C4-2B (cell line): Measurements from ENCODE around the gene GPRASP3.
"Not testable (repeated sequence)": the region's sequence is repeated elsewhere in the genome, so short reads cannot be mapped to it uniquely, and the experiment has no call there.

Experiments
- H3K27ac ChIP-seq: fragments of 450-650 bp; 2 replicates; pipeline ENCODE4 v1.5.1; 2017
- ZFX ChIP-seq: fragments of 450-650 bp; IDR thresholded peaks from 2 replicates; pipeline ENCODE4 v1.6.1; 2017
- TF ChIP-seq, protein P1 (sequence below): fragments of 450-650 bp; conservative IDR thresholded peaks from 2 replicates; pipeline ENCODE4 v1.5.1; 2017; ENCODE audit warnings: mild to moderate bottlenecking

The GPRASP3 gene, protein sequence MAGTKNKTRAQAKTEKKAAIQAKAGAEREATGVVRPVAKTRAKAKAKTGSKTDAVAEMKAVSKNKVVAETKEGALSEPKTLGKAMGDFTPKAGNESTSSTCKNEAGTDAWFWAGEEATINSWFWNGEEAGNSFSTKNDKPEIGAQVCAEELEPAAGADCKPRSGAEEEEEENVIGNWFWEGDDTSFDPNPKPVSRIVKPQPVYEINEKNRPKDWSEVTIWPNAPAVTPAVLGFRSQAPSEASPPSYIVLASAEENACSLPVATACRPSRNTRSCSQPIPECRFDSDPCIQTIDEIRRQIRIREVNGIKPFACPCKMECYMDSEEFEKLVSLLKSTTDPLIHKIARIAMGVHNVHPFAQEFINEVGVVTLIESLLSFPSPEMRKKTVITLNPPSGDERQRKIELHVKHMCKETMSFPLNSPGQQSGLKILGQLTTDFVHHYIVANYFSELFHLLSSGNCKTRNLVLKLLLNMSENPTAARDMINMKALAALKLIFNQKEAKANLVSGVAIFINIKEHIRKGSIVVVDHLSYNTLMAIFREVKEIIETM

GRCh38 chrX:102720237-102721168, at the start of gene GPRASP3:
Gene GPRASP3 (plus strand): TSS chrX:102720743. CDS start chrX:102748996, 28,253 bp downstream.
- TF ChIP-seq, protein P1, sequence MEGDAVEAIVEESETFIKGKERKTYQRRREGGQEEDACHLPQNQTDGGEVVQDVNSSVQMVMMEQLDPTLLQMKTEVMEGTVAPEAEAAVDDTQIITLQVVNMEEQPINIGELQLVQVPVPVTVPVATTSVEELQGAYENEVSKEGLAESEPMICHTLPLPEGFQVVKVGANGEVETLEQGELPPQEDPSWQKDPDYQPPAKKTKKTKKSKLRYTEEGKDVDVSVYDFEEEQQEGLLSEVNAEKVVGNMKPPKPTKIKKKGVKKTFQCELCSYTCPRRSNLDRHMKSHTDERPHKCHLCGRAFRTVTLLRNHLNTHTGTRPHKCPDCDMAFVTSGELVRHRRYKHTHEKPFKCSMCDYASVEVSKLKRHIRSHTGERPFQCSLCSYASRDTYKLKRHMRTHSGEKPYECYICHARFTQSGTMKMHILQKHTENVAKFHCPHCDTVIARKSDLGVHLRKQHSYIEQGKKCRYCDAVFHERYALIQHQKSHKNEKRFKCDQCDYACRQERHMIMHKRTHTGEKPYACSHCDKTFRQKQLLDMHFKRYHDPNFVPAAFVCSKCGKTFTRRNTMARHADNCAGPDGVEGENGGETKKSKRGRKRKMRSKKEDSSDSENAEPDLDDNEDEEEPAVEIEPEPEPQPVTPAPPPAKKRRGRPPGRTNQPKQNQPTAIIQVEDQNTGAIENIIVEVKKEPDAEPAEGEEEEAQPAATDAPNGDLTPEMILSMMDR, result no peak
- TF ChIP-seq ZFX, result no peak
- H3K27ac ChIP-seq, result peak within 1 kb of the TSS; percentile 43

DNA sequence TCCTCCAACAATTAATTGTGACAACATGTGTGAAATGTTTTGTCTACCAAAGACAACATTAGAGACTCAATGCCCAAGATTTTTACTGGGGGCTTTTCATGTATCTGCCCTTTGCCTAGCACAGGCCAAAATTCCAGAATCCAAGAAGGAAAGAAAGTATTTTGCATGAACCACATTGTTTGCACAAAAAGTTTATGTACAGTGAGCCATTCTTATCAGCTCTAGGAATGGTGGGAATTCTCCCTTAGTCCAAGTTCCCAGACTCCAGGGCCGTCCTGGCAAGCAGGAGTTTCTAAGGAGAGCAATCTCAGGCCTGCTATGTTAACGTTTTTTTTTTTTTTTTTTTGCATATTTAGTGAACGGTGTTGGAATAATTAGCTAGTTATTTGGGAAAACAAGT, 47.7 kb upstream of the GPRASP3 start:
- TF ChIP-seq, protein P1, result no peak
- H3K27ac ChIP-seq, result no peak overlapping the region

DNA sequence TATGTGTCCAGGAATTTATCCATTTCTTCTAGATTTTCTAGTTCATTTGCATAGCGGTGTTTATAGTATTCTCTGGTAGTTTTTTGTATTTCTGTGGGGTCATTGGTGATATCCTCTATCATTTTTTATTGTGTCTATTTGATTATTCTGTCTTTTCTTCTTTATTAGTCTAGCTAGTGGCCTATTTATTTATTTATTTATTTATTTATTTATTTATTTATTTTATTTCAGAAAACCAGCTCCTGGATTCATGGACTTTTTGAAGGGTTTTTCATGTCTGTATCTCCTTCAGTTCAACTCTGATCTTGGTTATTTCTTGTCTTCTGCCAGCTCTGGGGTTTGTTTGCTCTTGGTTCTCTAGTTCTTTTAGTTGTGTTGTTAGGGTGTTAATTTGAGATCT, 43.1 kb upstream of the GPRASP3 start:
- H3K27ac ChIP-seq, result not testable (repeated sequence)

- no peak overlapping the region for H3K27ac ChIP-seq
- no peak for TF ChIP-seq ZFX
- TF ChIP-seq, protein P1, result no peak
Observed at GRCh38 chrX:102684772-102685520, 35.6 kb upstream of the GPRASP3 start.

- H3K27ac ChIP-seq, result no peak overlapping the region
- TF ChIP-seq ZFX, result no peak
- TF ChIP-seq, protein P1, result no peak
Observed at GRCh38 chrX:102694749-102695148, 25.8 kb upstream of the GPRASP3 start.

DNA sequence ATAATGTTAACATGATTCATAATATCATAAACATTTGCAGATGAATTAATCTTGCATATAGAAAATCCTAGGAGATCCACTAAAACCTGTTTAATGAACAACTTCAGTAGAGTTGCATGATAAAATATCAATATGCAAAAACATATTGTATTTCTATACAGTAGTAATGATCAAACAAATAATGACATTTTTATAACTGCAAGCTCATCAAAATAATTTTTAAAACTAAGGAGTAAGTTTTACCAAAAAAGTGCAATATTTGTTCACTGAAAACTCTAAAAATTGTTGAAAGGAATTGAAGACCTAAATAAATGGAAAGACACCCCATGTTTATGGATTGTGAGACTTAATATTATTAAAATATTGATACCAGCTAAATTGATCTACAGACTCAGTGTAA, 24.2 kb upstream of the GPRASP3 start:
- TF ChIP-seq, protein P1, result no peak
- no peak for TF ChIP-seq ZFX
- H3K27ac ChIP-seq, result no peak overlapping the region

DNA sequence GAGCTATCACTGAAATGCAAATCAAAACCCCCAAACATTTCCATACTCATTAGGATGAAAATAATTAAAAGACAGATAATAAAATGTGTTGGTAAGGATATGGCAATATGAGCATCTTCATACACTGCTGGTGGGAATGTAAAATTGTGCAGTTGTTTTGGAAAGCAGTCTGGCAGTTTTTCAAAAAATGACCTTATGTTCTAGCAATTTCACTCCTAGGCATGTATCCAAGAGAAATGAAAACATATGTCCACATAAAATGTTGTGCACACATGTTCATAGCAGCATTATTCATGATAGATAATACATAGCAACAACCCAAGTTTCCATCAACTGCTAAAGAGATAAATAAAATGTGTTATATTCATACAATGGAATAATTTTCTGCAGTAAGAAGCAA, 23.0 kb upstream of the GPRASP3 start:
- no peak overlapping the region for H3K27ac ChIP-seq
- TF ChIP-seq, protein P1, result no peak
- no peak for TF ChIP-seq ZFX
